Tibial nerve (tissue), 4 donors: ENCODE results near the gene MAFG. TPM values are rescaled to one million over a fixed set of nuclear protein-coding genes. Genes with fewer than 3 reads are reported as not detected.

Experiments used
- DNase-seq, 2 donors: peaks; one replicate each; pipeline ENCODE4 v3.0.0-alpha.2; 2019; ENCODE audit warnings: low spot score in 2 of 2
- H3K27ac ChIP-seq, 4 donors: fragments of 200-600 bp; sonication (generic) in 3 of 4; one replicate each; pipeline ENCODE4 v1.5.1; 2017 to 2019; ENCODE audit warnings: mild to moderate bottlenecking in 1 of 4
- H3K27me3 ChIP-seq, 2 donors: fragments of 200-600 bp; sonication (generic) in 1 of 2; one replicate each; pipeline versions ENCODE4 v1.5.1 to v1.6.0; 2017 to 2019
- H3K36me3 ChIP-seq, 3 donors: fragments of 200-600 bp; sonication (generic); one replicate each; pipeline ENCODE4 v1.5.1; 2018 to 2019
- H3K4me1 ChIP-seq, 4 donors: fragments of 200-600 bp; sonication (generic) in 3 of 4; one replicate each; pipeline ENCODE4 v1.5.1; 2017 to 2019
- H3K4me3 ChIP-seq, 4 donors: fragments of 200-600 bp; sonication (generic) in 3 of 4; one replicate each; pipeline ENCODE4 v1.5.1; 2017 to 2019; ENCODE audit warnings: mild to moderate bottlenecking in 1 of 4, moderate library complexity in 1 of 4
- H3K9me3 ChIP-seq, 4 donors: fragments of 200-600 bp; sonication (generic) in 3 of 4; one replicate each; pipeline ENCODE4 v1.5.1; 2017 to 2019
- EP300 ChIP-seq, 2 donors: sonication (generic); formaldehyde crosslinking; IDR thresholded peaks; one replicate each; pipeline ENCODE4 v1.6.1; 2017; ENCODE audit warnings: antibody characterized with exemption in 2 of 2, mild to moderate bottlenecking in 1 of 2
- POLR2A ChIP-seq, 2 donors: fragments of 450-650 bp; IDR thresholded peaks; one replicate each; pipeline ENCODE4 v1.6.1; 2017; ENCODE audit warnings: antibody characterized with exemption in 2 of 2, mild to moderate bottlenecking in 2 of 2, moderate library complexity in 2 of 2
- WGBS, 2 donors: methylation state at CpG; one replicate each; pipeline ENCODE4 v1.1.5; 2018; 5-methylcytosine and 5-hydroxymethylcytosine counted together
- total RNA-seq, 4 donors: library from RNA; depleted of rRNA; stranded (reverse); fragments of >200 nt; gene quantifications; one replicate each; pipeline ENCODE4 v1.1.0, GENCODE V29; 2016
- TF ChIP-seq, protein P1 (sequence below), 5 experiments: fragments of 200-600 bp in 3 of 5; fragments of 450-650 bp in 2 of 5; sonication (generic) in 3 of 5; IDR thresholded peaks; one replicate each; pipeline ENCODE4 v1.5.1; 2016 to 2019; ENCODE audit warnings: antibody characterized with exemption in 5 of 5, mild to moderate bottlenecking in 3 of 5, moderate library complexity in 2 of 5

MAFG gene
- total RNA-seq, 4 donors from 2014 or later: 17.9 to 25.5 (median 22.5) TPM

DNA sequence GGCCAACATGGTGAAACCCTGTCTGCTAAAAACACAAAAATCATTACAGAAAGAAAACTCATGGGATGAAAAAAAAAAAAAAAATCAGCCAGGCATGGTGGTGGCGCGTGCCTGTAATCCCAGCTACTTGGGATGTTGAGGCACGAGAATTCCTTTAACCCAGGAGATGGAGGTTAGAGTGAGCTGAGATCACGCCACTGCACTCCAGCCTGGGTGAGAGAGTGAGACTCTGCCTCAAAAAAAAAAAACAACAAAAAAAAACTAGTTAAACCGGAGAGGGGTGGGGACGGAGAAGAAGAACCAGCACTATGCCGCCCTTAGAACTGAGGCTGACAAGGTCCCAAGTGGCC is 40.8 kb upstream of the MAFG start:
- Histone ChIP-seq H3K27ac (no peak overlapping the region), H3K4me3 (peak overlapping the region in 1 of 4 donors; percentile 33), H3K27me3 (peaks cover 0 to 38% of the 10 kb centered on the region in 2 donors), H3K4me1 (peaks cover 0 to 21% (median 16%) of the 10 kb centered on the region in 4 donors), H3K9me3 (peaks cover 0 to under 1% (median 0%) of the 10 kb centered on the region in 4 donors), H3K36me3 (no peaks in the 10 kb centered on the region)
- TF ChIP-seq, protein P1, sequence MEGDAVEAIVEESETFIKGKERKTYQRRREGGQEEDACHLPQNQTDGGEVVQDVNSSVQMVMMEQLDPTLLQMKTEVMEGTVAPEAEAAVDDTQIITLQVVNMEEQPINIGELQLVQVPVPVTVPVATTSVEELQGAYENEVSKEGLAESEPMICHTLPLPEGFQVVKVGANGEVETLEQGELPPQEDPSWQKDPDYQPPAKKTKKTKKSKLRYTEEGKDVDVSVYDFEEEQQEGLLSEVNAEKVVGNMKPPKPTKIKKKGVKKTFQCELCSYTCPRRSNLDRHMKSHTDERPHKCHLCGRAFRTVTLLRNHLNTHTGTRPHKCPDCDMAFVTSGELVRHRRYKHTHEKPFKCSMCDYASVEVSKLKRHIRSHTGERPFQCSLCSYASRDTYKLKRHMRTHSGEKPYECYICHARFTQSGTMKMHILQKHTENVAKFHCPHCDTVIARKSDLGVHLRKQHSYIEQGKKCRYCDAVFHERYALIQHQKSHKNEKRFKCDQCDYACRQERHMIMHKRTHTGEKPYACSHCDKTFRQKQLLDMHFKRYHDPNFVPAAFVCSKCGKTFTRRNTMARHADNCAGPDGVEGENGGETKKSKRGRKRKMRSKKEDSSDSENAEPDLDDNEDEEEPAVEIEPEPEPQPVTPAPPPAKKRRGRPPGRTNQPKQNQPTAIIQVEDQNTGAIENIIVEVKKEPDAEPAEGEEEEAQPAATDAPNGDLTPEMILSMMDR (IDR thresholded peaks at IDR 0.05): no peak
- TF ChIP-seq POLR2A (IDR thresholded peaks at IDR 0.05) (no peak), EP300 (IDR thresholded peaks at IDR 0.05) (no peak)
- DNase-seq: no peak
- WGBS, 2 donors: 68 to 69% methylated on average over 7 of the region's 7 CpGs

DNA sequence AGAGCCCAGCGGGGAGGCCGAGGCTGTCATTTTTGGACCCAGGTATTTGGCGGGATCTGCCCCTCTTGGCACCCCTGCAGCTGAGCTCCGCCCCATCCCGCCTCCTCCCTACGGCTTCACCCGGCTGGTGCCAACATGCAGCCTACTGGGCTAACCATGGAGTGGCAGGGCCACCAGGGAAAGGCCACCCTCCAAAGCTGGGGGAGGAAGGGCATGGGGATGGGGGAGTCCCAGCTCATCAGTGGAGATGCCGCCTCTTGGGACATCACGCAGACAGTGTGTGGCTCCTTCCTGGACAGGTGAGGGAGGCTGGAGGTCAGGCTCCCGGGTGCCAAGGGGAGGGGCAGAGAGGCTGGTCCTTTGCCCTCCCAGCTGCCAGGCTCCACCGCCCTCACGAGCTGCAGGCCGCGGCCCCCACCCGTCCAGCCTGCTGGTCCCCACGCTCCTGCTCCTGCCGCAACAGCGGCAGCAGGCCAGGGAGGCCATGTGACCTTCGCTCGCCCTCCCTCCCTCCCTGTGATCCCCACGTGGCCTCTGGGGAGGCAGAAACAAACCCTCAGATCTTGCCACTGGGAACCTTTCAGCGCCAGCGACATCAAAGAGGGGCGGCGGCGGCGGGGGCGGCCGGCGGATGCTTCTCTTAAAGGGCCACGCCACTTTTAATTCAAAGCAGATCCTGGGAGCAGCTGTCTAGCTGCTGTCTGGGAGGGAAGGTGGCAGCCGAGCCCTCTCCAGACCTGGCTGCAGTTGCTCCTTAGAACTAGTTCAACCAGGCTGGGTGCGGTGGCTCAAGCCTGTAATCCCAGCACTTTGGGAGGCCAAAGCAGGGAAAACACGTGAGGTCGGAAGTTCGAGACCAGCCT is 40.2 kb upstream of the MAFG start:
- Histone ChIP-seq H3K27ac (peak overlapping the region in 1 of 4 donors; percentile 3), H3K9me3 (no peaks in the 10 kb centered on the region), H3K27me3 (peaks cover 0 to 44% of the 10 kb centered on the region in 2 donors), H3K4me3 (peak overlapping the region in 1 of 4 donors; percentile 33), H3K4me1 (peaks cover 0 to 21% (median 16%) of the 10 kb centered on the region in 4 donors), H3K36me3 (no peaks in the 10 kb centered on the region)
- 17% methylated on average over 23 to 29 of the region's 36 CpGs for WGBS, 2 donors
- DNase-seq: peak; percentile 37 to 53
- TF ChIP-seq EP300 (IDR thresholded peaks at IDR 0.05): peak; percentile 47 to 70
- no peak for TF ChIP-seq POLR2A (IDR thresholded peaks at IDR 0.05)

DNA sequence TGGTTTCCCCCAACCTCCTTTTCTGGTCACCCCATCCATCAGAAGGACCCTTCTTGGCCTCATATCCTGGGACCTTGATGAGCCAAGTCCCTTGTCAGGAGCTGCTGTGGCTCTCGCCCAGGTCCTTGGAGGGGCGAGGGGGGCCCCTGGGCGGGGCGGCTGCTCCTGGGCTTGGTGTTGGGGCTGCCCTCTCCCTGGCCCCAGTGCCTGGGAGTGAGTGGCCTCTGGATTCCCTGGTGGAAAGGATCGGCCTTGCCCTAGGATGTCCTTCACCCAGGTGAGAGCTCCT is 39.7 kb upstream of the MAFG start:
- Histone ChIP-seq H3K4me1 (peaks cover 0 to 21% (median 16%) of the 10 kb centered on the region in 4 donors), H3K9me3 (no peaks in the 10 kb centered on the region), H3K27ac (no peak overlapping the region), H3K36me3 (no peaks in the 10 kb centered on the region), H3K27me3 (peaks cover 0 to 50% of the 10 kb centered on the region in 2 donors), H3K4me3 (no peak overlapping the region)
- no peak for DNase-seq
- TF ChIP-seq POLR2A (IDR thresholded peaks at IDR 0.05) (no peak), EP300 (IDR thresholded peaks at IDR 0.05) (no peak)
- TF ChIP-seq, protein P1 (IDR thresholded peaks at IDR 0.05): no peak
- WGBS, 2 donors: 64 to 81% methylated on average over 3 to 5 of the region's 5 CpGs

DNA sequence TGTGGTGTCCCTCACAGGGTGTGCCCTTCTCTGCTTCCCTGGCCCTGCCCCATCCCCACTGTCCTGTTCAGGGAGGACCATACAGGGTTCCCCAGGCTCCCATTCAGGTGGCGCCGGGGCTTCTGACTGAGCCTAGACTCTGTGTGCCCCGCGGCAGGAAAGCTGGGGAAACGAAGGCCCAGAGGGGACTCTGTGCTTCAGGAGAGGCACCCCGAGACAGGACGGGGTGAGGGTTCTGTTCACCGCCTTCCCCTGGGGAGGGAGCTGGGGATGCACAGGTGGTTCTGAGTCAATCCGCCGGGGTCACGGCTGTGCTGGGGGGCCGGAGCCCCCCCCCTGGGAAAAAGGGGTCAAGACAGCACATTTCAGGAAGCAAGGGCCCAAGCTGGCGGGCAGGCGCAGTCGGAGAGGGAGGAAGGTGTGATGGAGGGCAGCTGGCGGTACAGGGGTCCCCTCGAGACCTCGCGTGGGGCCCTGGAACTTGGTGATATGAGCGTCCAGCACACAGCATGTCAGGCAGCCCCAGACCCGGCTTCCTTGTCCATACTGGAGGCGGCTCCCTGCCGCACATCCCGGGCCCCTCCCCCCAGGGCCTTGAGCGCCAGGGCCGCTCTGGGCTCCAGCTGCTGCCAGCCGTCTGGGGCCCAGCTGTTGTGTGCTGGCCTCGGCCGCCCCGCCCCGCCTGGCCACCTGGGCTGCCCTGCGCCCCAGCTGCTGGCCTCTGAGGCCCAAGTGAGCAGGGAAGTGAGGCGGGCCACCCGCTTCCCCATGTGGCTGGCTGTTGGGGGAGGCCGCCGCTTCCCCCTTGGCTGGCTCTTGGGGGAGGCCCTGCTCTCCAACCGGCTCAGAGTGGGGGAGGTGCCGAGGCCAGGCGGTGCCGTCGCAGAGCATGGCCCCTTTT is 39.1 kb upstream of the MAFG start:
- TF ChIP-seq, protein P1 (IDR thresholded peaks at IDR 0.05): no peak
- TF ChIP-seq POLR2A (IDR thresholded peaks at IDR 0.05): no peak
- no peak for TF ChIP-seq EP300 (IDR thresholded peaks at IDR 0.05)
- H3K27ac ChIP-seq: no peak overlapping the region
- no peaks in the 10 kb centered on the region for H3K9me3 ChIP-seq
- no peak for DNase-seq
- H3K4me3 ChIP-seq: no peak overlapping the region
- H3K27me3 ChIP-seq: peaks cover 4 to 56% of the 10 kb centered on the region in 2 donors
- WGBS, 2 donors: 51 to 58% methylated on average over 34 to 35 of the region's 41 CpGs
- peaks cover 0 to 27% (median 16%) of the 10 kb centered on the region in 4 donors for H3K4me1 ChIP-seq
- H3K36me3 ChIP-seq: no peaks in the 10 kb centered on the region

DNA sequence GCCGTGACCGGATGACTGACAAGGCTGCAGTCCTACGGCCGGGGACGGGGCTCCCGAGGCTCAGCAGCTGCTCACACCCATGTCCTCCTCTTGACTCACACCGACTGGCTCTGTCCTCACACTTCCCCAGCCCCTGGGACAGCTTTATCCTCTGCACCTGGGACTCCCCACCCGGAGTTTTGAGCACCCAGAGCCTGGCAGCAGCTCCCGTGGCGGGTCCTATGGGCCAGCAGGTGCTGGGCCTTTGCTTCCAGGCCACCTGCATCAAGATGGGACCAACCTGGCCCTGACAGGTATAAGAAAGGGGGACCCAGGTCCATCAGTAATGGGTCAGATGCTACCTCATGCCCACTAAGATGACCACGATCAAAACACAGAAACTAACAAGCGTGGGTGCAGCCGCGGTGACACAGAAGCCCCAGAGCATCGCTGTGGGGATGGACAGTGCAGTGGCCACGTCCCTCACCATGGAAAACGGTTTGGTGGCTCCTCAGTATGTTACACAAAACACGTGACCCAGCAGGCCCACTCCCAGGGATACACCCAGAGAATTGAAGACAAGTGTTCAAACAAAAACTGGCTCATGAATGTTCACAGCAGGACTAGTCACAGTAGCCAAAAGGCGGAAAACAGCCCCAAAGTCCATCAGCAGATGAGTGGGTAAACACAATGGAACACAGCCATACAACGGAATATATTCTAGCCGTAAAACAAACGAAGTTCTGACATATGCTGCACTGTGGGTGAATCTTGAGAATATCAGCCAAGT is 36.7 kb upstream of the MAFG start:
- Histone ChIP-seq H3K27ac (no peak overlapping the region), H3K4me3 (no peak overlapping the region), H3K27me3 (peaks cover 4 to 61% of the 10 kb centered on the region in 2 donors), H3K36me3 (no peaks in the 10 kb centered on the region), H3K9me3 (no peaks in the 10 kb centered on the region), H3K4me1 (peaks cover 0 to 47% (median 25%) of the 10 kb centered on the region in 4 donors)
- TF ChIP-seq, protein P1 (IDR thresholded peaks at IDR 0.05): no peak
- no peak for TF ChIP-seq POLR2A (IDR thresholded peaks at IDR 0.05)
- TF ChIP-seq EP300 (IDR thresholded peaks at IDR 0.05): no peak
- 61 to 70% methylated on average over 22 of the region's 22 CpGs for WGBS, 2 donors
- DNase-seq: no peak
